ENCODE results near the gene SLC2A10.

SLC2A10 gene

GRCh38 chr20:46682063-46682821 is 27.2 kb upstream of the SLC2A10 start:
- DNase-seq, result no peak

- DNase-seq, result no peak
Measured at GRCh38 chr20:46683011-46683667, 26.3 kb upstream of the SLC2A10 start.

- no peak for DNase-seq
Measured at GRCh38 chr20:46683668-46683938, 25.8 kb upstream of the SLC2A10 start.

GRCh38 chr20:46683939-46684750 is 25.3 kb upstream of the SLC2A10 start:
- no peak for DNase-seq

- no peak for DNase-seq
Measured at GRCh38 chr20:46688151-46689081, 21.0 kb upstream of the SLC2A10 start.

GRCh38 chr20:46689082-46689753 is 20.2 kb upstream of the SLC2A10 start, which contains the start of gene TP53RK:
TSS of gene TP53RK (minus strand) at chr20:46689444. CDS start at chr20:46689414, 30 bp downstream.
- DNase-seq, result peak; percentile 96

- no peak for DNase-seq
Measured at GRCh38 chr20:46689754-46690085, 19.7 kb upstream of the SLC2A10 start.

- DNase-seq, result no peak
Measured at GRCh38 chr20:46690219-46691106, 19.0 kb upstream of the SLC2A10 start.

- no peak for DNase-seq
Measured at GRCh38 chr20:46691196-46691595, 18.3 kb upstream of the SLC2A10 start.

- no peak for DNase-seq
Measured at GRCh38 chr20:46694484-46694883, 15.0 kb upstream of the SLC2A10 start.

GRCh38 chr20:46695892-46696291 is 13.6 kb upstream of the SLC2A10 start:
- DNase-seq, result no peak

- DNase-seq, result no peak
Measured at GRCh38 chr20:46696791-46697279, 12.6 kb upstream of the SLC2A10 start.

- DNase-seq, result no peak
Measured at GRCh38 chr20:46698788-46699187, 10.7 kb upstream of the SLC2A10 start.

GRCh38 chr20:46699651-46700359 is 9.6 kb upstream of the SLC2A10 start:
- no peak for DNase-seq

GRCh38 chr20:46700481-46700880 is 9.0 kb upstream of the SLC2A10 start:
- DNase-seq, result no peak

GRCh38 chr20:46701057-46701456 is 8.4 kb upstream of the SLC2A10 start:
- DNase-seq, result no peak

GRCh38 chr20:46701556-46701955 is 7.9 kb upstream of the SLC2A10 start:
- DNase-seq, result no peak

GRCh38 chr20:46701986-46702385 is 7.5 kb upstream of the SLC2A10 start:
- no peak for DNase-seq

GRCh38 chr20:46702447-46703203 is 6.8 kb upstream of the SLC2A10 start:
- no peak for DNase-seq

All from CD4-positive, alpha-beta T cell treated with Interleukin-17A for 4 hours (primary cell).